Measurements from ENCODE around the gene PRB4.
"Not testable (repeated sequence)": the region's sequence is repeated elsewhere in the genome, so short reads cannot be mapped to it uniquely, and the experiment has no call there.

PRB4 gene

DNA sequence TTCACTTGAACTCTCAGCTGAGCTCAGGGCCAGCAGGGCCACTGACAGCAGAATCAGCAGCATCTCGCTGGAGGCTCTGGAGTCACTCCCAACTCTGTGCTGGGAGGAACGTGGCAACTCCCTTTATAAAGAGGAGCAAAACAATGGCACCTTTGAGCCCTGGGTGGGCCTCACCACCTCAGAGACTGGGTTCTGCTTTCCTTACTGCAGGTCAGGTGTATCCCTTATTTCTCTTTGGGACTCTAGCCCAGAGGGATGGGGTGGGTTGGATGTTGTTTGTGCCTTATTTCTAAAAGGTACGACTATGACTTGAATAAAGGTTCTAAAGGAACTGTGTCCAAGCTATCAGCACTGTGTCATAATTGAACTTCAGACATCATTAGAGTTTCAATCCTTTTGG, at the start of gene PRB4:
TSS of gene PRB4 (minus strand) at position 101 of the 400 bp plus-strand sequence. CDS start at position 63, 38 bp downstream.
- no peak within 1 kb of the TSS for H3K4me3 ChIP-seq
- H3K9me3 ChIP-seq: no peaks in the 10 kb centered on the region
- H3K27me3 ChIP-seq: no peaks in the 10 kb centered on the region
- H3K27ac ChIP-seq: no peak within 1 kb of the TSS
- no peak within 1 kb of the TSS for H3K4me2 ChIP-seq
- TF ChIP-seq Cebpa-rat (IDR thresholded peaks at IDR 0.05): no peak
- H3K4me1 ChIP-seq: no peaks in the 10 kb centered on the region
- no peaks in the 10 kb centered on the region for H3K36me3 ChIP-seq
- H3K9ac ChIP-seq: no peak within 1 kb of the TSS
- H4K20me1 ChIP-seq: no peaks in the 10 kb centered on the region

DNA sequence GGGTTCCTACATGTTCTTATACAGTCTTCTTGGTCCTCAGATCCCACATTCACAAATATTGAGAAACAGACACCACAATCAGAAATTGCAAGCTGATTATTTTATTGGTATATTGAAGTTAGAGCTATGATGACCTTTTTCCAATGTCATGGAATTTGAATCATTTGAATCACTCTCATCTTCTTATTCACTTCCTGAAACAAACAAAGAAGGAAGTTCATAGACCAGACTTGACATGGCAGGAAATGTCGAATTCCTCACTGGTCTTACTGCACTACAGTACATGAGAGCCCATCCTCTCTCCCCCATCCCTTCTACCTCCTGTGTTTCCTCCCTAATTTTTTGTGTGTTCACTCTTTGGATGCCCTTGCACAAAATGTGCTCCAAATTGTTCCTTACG, 41.5 kb upstream of the PRB4 start:
- peaks cover 13% of the 10 kb centered on the region; the same call in 1 of the 2 replicates for H3K27me3 ChIP-seq
- H3K4me1 ChIP-seq, H3K4me3 ChIP-seq, H3K27ac ChIP-seq, H4K20me1 ChIP-seq, H3K4me2 ChIP-seq, H3K9ac ChIP-seq, H3K36me3 ChIP-seq, H3K9me3 ChIP-seq: not testable (repeated sequence)

DNA sequence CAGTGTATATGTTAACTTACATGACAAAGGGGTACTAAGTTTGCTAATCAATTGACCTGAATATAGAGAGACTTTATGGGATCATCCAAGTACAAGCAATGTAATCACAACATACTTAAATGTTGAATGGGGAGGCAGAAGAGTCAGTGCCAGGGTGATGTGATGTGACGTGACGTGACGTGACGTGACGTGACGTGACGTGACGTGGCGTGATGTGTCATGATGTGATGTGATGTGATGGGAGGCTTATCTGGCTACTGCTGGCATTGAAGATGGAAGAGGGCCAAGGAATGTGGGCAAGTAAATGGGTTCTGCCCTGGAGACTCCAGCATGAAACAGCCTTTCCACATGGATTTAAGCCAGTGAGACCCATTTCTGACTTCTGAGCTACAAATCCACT, 38.2 kb upstream of the PRB4 start:
- H3K27me3 ChIP-seq: peaks cover under 1% of the 10 kb centered on the region; the same call in 1 of the 2 replicates
- H3K9ac ChIP-seq: no peak overlapping the region
- no peak overlapping the region for H3K4me3 ChIP-seq
- peaks cover 6% of the 10 kb centered on the region; the same call in 1 of the 2 replicates for H3K4me1 ChIP-seq
- H4K20me1 ChIP-seq: no peaks in the 10 kb centered on the region
- no peak for TF ChIP-seq Cebpa-rat (IDR thresholded peaks at IDR 0.05)
- 0 out of 2 replicates have a peak overlapping the region, but pooled peaks have one; percentile 13 for H3K4me2 ChIP-seq
- H3K9me3 ChIP-seq: no peaks in the 10 kb centered on the region; the same call in 1 of the 2 replicates
- no peaks in the 10 kb centered on the region for H3K36me3 ChIP-seq
- H3K27ac ChIP-seq: no peak overlapping the region

DNA sequence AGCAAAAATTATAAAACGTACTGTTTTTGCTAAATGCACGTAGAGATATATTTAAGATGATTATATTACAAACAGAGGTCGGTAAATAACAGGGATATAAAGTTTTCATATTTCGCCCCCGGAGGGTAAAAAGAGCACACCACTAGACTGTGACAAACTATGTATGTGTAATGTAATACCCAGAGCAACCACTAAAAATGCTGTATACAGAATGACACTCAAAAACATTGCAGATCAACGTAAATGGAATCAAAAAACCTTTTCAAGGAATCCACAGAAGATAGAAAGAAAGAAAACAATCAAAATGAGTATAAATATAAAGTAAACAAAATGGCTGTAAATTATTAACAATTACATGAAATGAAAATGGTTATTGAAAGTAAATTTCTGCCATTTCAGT, 37.6 kb upstream of the PRB4 start:
- Histone ChIP-seq H3K27me3 (no peaks in the 10 kb centered on the region), H3K9me3 (no peaks in the 10 kb centered on the region; the same call in 1 of the 2 replicates), H3K4me1 (peaks cover 6% of the 10 kb centered on the region; the same call in 1 of the 2 replicates), H3K4me3 (no peak overlapping the region), H4K20me1 (no peaks in the 10 kb centered on the region), H3K36me3 (no peaks in the 10 kb centered on the region), H3K9ac (no peak overlapping the region), H3K27ac (no peak overlapping the region), H3K4me2 (no peak overlapping the region)
- TF ChIP-seq Cebpa-rat (IDR thresholded peaks at IDR 0.05): no peak

DNA sequence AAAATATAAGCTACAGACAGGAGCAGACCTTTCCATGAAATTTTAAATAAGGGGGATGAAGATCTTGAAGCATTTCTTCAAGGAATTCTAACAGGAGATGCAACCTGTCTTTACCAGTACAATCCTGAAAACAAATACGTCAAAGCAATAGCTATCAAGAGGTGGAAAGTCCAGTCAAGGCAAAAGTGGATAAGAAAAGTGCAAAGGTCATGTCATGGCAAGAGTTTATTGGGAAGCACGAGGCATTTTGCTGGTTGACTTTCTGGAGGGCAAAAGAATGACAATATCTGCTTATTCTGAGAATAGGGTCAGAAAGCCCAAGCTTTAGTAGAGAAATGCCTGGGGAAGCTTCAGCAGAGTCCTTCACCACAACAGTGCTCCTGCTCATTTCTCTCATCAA, 34.3 kb upstream of the PRB4 start:
- no peak overlapping the region for H3K4me2 ChIP-seq
- H3K9ac ChIP-seq: no peak overlapping the region
- H3K27ac ChIP-seq: no peak overlapping the region
- H3K27me3 ChIP-seq: no peaks in the 10 kb centered on the region
- TF ChIP-seq Cebpa-rat (IDR thresholded peaks at IDR 0.05): no peak
- H3K9me3 ChIP-seq: no peaks in the 10 kb centered on the region; the same call in none of the 2 replicates
- peaks cover 6% of the 10 kb centered on the region; the same call in 1 of the 2 replicates for H3K4me1 ChIP-seq
- H3K4me3 ChIP-seq: no peak overlapping the region
- no peaks in the 10 kb centered on the region for H3K36me3 ChIP-seq
- no peaks in the 10 kb centered on the region for H4K20me1 ChIP-seq

DNA sequence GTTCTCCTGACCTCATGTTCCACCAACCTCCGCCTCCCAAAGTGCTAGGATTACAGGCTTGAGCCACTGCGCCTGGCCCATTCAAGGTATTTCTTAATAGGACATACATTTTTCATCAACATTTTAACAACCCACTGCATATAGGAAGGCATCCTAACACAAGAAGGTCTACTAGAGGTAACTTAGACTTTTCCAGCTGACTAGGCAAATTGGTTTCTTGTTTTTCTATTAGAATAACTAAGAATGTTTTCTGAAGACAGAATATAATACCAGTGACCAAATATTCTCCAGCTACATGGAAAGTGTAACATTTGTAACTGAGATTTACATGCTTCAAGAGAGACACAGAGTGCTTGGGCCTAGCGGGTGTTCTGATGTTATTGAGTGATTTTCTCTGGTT, 14.2 kb upstream of the PRB4 start:
- no peak overlapping the region for H3K27ac ChIP-seq
- no peak overlapping the region for H3K4me2 ChIP-seq
- H3K9ac ChIP-seq: no peak overlapping the region
- no peaks in the 10 kb centered on the region for H3K4me1 ChIP-seq
- H3K4me3 ChIP-seq: no peak overlapping the region
- TF ChIP-seq Cebpa-rat (IDR thresholded peaks at IDR 0.05): no peak
- no peaks in the 10 kb centered on the region for H3K36me3 ChIP-seq
- H4K20me1 ChIP-seq: no peaks in the 10 kb centered on the region
- H3K9me3 ChIP-seq: no peaks in the 10 kb centered on the region
- H3K27me3 ChIP-seq: no peaks in the 10 kb centered on the region

DNA sequence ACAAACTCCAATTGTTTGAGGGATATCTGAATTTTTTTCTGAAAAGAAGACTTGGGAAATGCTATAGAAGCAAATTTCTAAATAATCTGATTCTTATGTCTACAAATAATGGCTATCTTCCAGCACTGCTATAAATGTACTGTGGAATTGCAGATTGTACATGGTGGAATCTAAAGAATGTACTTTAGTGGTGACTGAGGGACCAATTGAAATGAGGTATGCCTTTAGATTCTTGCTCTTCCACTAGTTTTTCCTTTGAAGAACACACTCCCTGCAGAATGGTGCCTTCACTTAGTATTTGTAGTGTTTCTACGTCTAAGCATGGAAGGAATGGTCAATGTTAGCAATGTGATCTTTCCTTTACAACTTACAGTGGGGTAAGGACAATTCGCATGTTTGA, 11.7 kb upstream of the PRB4 start:
- Histone ChIP-seq H3K4me1 (no peaks in the 10 kb centered on the region), H3K27ac (no peak overlapping the region), H3K36me3 (no peaks in the 10 kb centered on the region), H3K9me3 (no peaks in the 10 kb centered on the region), H3K27me3 (no peaks in the 10 kb centered on the region), H3K9ac (no peak overlapping the region), H3K4me3 (no peak overlapping the region), H3K4me2 (no peak overlapping the region), H4K20me1 (no peaks in the 10 kb centered on the region)
- TF ChIP-seq Cebpa-rat (IDR thresholded peaks at IDR 0.05): no peak

DNA sequence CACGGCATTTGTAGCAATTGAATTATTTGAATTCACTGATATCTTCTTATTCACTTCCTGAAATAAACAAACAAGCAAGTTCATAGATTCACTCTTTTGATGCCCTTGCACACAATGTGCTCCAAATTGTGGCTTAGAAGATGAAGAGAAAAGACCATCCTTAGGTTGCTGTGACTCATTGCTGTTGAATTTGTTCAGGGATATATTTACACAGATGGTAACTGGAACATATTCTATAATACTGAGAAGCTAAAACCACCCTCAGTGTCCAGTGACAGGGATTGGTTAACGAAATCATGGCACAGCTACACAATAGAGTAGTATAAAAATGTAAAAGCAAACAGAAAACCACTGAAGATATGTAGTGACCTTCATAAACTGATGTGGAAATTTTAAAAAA, 3.1 kb downstream of the PRB4 start:
- TF ChIP-seq Cebpa-rat (IDR thresholded peaks at IDR 0.05): no peak
- no peak overlapping the region for H3K27ac ChIP-seq
- no peaks in the 10 kb centered on the region for H3K4me1 ChIP-seq
- no peak overlapping the region for H3K9ac ChIP-seq
- H3K4me2 ChIP-seq: no peak overlapping the region
- no peaks in the 10 kb centered on the region for H3K27me3 ChIP-seq
- H3K4me3 ChIP-seq: no peak overlapping the region
- no peaks in the 10 kb centered on the region for H4K20me1 ChIP-seq
- no peaks in the 10 kb centered on the region for H3K36me3 ChIP-seq
- no peaks in the 10 kb centered on the region for H3K9me3 ChIP-seq

DNA sequence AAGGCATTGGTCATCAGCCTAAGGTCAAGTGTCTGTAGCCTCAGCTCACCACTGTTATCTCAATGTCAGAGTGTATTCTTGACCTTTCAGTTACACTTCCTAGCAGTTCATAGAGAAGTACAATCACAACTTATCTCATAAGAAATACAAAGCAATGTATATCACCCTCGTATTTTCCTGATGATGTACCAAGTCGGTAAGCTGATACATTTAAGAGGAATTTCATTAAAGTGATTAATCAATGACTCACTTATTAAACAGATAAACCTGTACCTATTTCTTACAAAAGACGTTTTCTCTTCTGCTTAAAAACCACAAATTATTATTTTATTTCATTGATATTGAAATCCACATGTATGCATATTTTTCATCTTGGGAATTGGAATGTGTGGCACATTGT, 36.8 kb downstream of the PRB4 start:
- H3K9ac ChIP-seq: no peak overlapping the region
- H4K20me1 ChIP-seq: no peaks in the 10 kb centered on the region
- no peaks in the 10 kb centered on the region for H3K4me1 ChIP-seq
- H3K27ac ChIP-seq: no peak overlapping the region
- no peaks in the 10 kb centered on the region for H3K9me3 ChIP-seq
- no peak overlapping the region for H3K4me3 ChIP-seq
- TF ChIP-seq Cebpa-rat (IDR thresholded peaks at IDR 0.05): no peak
- H3K4me2 ChIP-seq: no peak overlapping the region
- H3K36me3 ChIP-seq: no peaks in the 10 kb centered on the region
- no peaks in the 10 kb centered on the region for H3K27me3 ChIP-seq

DNA sequence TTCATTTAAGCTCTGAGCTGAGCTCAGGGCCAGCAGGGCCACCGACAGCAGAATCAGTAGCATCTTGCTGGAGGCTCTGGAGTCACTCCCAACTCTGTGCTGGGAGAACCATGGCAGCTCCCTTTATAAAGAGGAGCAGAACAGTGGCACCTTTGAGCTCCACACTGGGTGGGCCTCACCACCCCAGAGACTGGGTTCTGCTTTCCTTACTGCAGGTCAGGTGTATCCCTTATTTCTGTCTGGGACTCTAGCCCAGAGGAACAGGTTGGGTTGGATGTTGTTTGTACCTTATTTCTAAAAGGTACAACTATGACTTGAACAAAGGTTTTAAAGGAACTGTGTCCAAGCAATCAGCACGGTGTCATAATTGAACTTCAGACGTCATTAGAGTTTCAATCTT, 40.6 kb downstream of the PRB4 start, which contains the start of gene PRB3:
TSS of gene PRB3 (minus strand) at position 101 of the 400 bp plus-strand sequence. CDS start at position 63, 38 bp downstream.
- no peak within 1 kb of the TSS for H3K9ac ChIP-seq
- no peak within 1 kb of the TSS for H3K4me2 ChIP-seq
- no peaks in the 10 kb centered on the region for H3K36me3 ChIP-seq
- no peak within 1 kb of the TSS for H3K27ac ChIP-seq
- no peaks in the 10 kb centered on the region for H3K27me3 ChIP-seq
- TF ChIP-seq Cebpa-rat (IDR thresholded peaks at IDR 0.05): no peak
- H3K4me1 ChIP-seq: no peaks in the 10 kb centered on the region
- no peaks in the 10 kb centered on the region for H3K9me3 ChIP-seq
- H4K20me1 ChIP-seq: no peaks in the 10 kb centered on the region
- H3K4me3 ChIP-seq: no peak within 1 kb of the TSS

DNA sequence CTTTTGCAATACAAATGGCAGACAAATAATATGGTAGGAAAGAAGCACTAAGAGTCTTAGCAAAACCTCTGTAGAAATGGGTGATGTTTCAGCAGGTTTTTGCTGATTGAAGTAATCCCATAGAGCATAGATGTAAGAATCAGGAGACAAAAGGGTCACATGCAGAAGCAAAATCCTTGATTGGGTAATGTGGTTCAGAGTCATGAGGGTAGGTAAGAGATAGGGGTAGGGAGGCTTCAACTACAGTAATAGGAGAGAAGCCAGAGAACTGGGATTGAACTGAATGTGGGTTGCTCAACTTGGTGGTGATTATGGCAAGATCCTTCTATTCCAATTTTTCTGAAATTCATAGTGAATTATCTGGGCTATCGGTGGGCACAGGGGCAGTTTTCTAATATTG, 45.7 kb downstream of the PRB4 start:
- Histone ChIP-seq H3K9ac (no peak overlapping the region), H3K36me3 (no peaks in the 10 kb centered on the region), H3K4me2 (no peak overlapping the region), H3K27me3 (no peaks in the 10 kb centered on the region), H3K9me3 (no peaks in the 10 kb centered on the region), H3K27ac (no peak overlapping the region), H3K4me3 (no peak overlapping the region), H4K20me1 (no peaks in the 10 kb centered on the region), H3K4me1 (no peaks in the 10 kb centered on the region)
- TF ChIP-seq Cebpa-rat (IDR thresholded peaks at IDR 0.05): no peak

Data from BLaER1 (cell line).